HepG2 (cell line): ENCODE measurements around the gene CCM2. TPM values are rescaled to one million over a fixed set of nuclear protein-coding genes. Genes with fewer than 3 reads are reported as not detected.
A peak's percentile ranks its signal among the peaks of the same experiment; 100 is the strongest.

Experiments used
- AGO1 ChIP-seq: fragments of 200-400 bp; formaldehyde crosslinking; IDR thresholded peaks from 2 replicates; pipeline ENCODE4 v1.6.1; 2017; ENCODE audit warnings: mild to moderate bottlenecking, low read depth, low read length, moderate library complexity; ENCODE audit not compliant: poor library complexity, severe bottlenecking
- CEBPG ChIP-seq: IDR thresholded peaks from 2 replicates; pipeline ENCODE4 v1.6.1; 2016
- CREB1 ChIP-seq, 2 experiments: fragments of 450-650 bp in 1 of 2; IDR thresholded peaks; 2 replicates each; pipeline ENCODE4 v1.6.1; 2016 to 2017; ENCODE audit warnings: control low read depth in 1 of 2, mild to moderate bottlenecking in 1 of 2, missing compliant biosample characterization in 1 of 2, missing genetic modification characterization in 1 of 2
- DZIP1 ChIP-seq: sonication (generic); formaldehyde crosslinking; IDR thresholded peaks from 2 replicates; pipeline ENCODE4 v1.5.0; 2020; ENCODE audit warnings: mild to moderate bottlenecking, missing genetic modification reagents
- HIC2 ChIP-seq: sonication (generic); formaldehyde crosslinking; IDR thresholded peaks from 2 replicates; pipeline ENCODE4 v1.9.0; 2022; ENCODE audit warnings: low read depth, missing genetic modification reagents
- HOMEZ ChIP-seq: IDR thresholded peaks from 2 replicates; pipeline ENCODE4 v1.6.1; 2016; ENCODE audit warnings: low read depth
- KAT2B ChIP-seq: fragments of 150-350 bp; IDR thresholded peaks from 2 replicates; pipeline ENCODE4 v1.6.1; 2014; ENCODE audit warnings: low read depth, low read length, borderline replicate concordance
- PHF21A ChIP-seq: sonication (generic); formaldehyde crosslinking; IDR thresholded peaks from 2 replicates; pipeline ENCODE4 v1.5.0; 2020; ENCODE audit warnings: mild to moderate bottlenecking, missing genetic modification reagents
- RBM22 ChIP-seq: fragments of 200-400 bp; formaldehyde crosslinking; optimal IDR thresholded peaks from 2 replicates; pipeline ENCODE3; 2017; ENCODE audit warnings: mild to moderate bottlenecking, low read length, moderate library complexity
- SMAD3 ChIP-seq: sonication (generic); formaldehyde crosslinking; IDR thresholded peaks from 2 replicates; pipeline ENCODE4 v1.4.0; 2020; ENCODE audit warnings: missing genetic modification reagents
- ZBTB20 ChIP-seq: sonication (generic); formaldehyde crosslinking; IDR thresholded peaks from 2 replicates; pipeline ENCODE4 v1.8.1; 2023; ENCODE audit warnings: missing genetic modification reagents, low read depth, mild to moderate bottlenecking, borderline replicate concordance
- ZBTB39 ChIP-seq: sonication (generic); formaldehyde crosslinking; IDR thresholded peaks from 2 replicates; pipeline ENCODE4 v1.5.0; 2020; ENCODE audit warnings: missing genetic modification reagents
- ZBTB8A ChIP-seq: sonication (generic); formaldehyde crosslinking; IDR thresholded peaks from 2 replicates; pipeline ENCODE4 v1.4.0; 2020; ENCODE audit warnings: mild to moderate bottlenecking, low read depth, missing genetic modification reagents, borderline replicate concordance
- ZNF678 ChIP-seq: sonication (generic); formaldehyde crosslinking; IDR thresholded peaks from 2 replicates; pipeline ENCODE4 v1.4.0; 2020; ENCODE audit warnings: mild to moderate bottlenecking, missing genetic modification reagents
- ZNF776 ChIP-seq: sonication (generic); formaldehyde crosslinking; IDR thresholded peaks from 2 replicates; pipeline ENCODE4 v1.4.0; 2020; ENCODE audit warnings: mild to moderate bottlenecking, missing genetic modification reagents
- polyA plus RNA-seq, 8 experiments: library from polyadenylated mRNA; depleted of rRNA in 3 of 8; stranded (reverse) in 7 of 8; unstranded in 1 of 8; fragments of >200 nt; fragmentation: Illumina TruSeq in 4 of 8; extraction: Trizol in 4 of 8; gene quantifications; 2 replicates each; pipeline versions ENCODE4 v1.2.1 to v1.2.3, GENCODE V29; 2011 to 2016; ENCODE audit warnings: low read depth in 4 of 8, missing spikeins in 1 of 8, mixed read lengths in 1 of 8; ENCODE audit not compliant: insufficient read depth in 1 of 8
- total RNA-seq, 5 experiments: library from RNA; depleted of rRNA; stranded (reverse); fragments of >200 nt; fragmentation: Illumina TruSeq; extraction: Trizol; gene quantifications; 2 replicates each; pipeline ENCODE4 v1.2.3, GENCODE V29; 2016; ENCODE audit warnings: low read depth in 1 of 5

CCM2 gene
- total and polyA plus RNA-seq, 2 of the 13 experiments (the other 11 are each of a cell fraction or from before 2014, with no cell fraction given): 13.7 to 15.8 TPM

GRCh38 chr7:44967571-44968446, 32.2 kb upstream of the CCM2 start (continued):
- TF ChIP-seq ZBTB20 (CRISPR knock-in tag) (no peak), ZBTB8A (CRISPR knock-in tag) (no peak), DZIP1 (CRISPR knock-in tag) (no peak), ZBTB39 (CRISPR knock-in tag) (no peak), SMAD3 (CRISPR knock-in tag) (peak; percentile 31; the same call in 1 of the 2 replicates), PHF21A (CRISPR knock-in tag) (no peak), CEBPG (CRISPR knock-in tag) (no peak), ZNF678 (CRISPR knock-in tag) (no peak), KAT2B (no peak), HOMEZ (peak; percentile 35; the same call in 1 of the 2 replicates), ZNF776 (CRISPR knock-in tag) (no peak), HIC2 (CRISPR knock-in tag) (no peak), RBM22 (no peak), AGO1 (no peak), CREB1 (IDR thresholded peaks at IDR 0.05) (no peak), CREB1 (CRISPR knock-in tag; IDR thresholded peaks at IDR 0.05) (no peak)
